OCI-LY1 (cell line): ENCODE data around the gene MFN1.

ENCODE experiments used
- CTCF ChIP-seq: fragments of 200-600 bp; sonication (generic), shearing (Covaris generic); IDR thresholded peaks from 2 replicates; pipeline ENCODE4 v1.5.1; 2017; ENCODE audit warnings: mild to moderate bottlenecking, antibody characterized with exemption, low read length, moderate library complexity, mixed read lengths
- EZH2 ChIP-seq: fragments of 200-600 bp; sonication (generic), shearing (Covaris generic); IDR thresholded peaks from 2 replicates; pipeline ENCODE4 v1.8.0; 2017; ENCODE audit warnings: borderline replicate concordance, mixed run types, mild to moderate bottlenecking, antibody characterized with exemption, low read length, moderate library complexity, mixed read lengths

DNA sequence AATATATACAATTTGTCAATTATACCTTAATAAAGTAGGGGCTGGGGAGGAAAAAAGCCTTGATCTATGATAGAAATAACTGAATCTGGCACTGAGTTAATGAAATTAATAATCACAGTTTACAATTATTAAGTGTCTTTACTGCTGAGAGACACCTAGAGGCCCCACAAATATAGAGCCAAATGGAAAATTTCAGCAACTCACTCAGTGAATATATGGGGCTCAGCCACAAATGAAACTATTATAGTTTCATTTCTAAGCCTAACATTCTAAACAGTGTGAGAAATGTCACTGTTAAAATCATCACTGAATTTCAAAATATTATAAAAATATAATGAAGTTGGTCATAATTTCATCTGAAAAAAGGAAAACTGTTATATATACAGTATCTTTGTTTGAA is 63.5 kb downstream of the MFN1 start:
- no peak for TF ChIP-seq CTCF
- no peak for TF ChIP-seq EZH2
